Raji (cell line): ENCODE data around the gene LRIG3.

Experiments used
- POLR2A ChIP-seq: IDR thresholded peaks from 2 replicates; pipeline ENCODE4 v1.6.1; 2011; ENCODE audit warnings: low read depth, low read length, control low read depth; ENCODE audit not compliant: insufficient read depth

LRIG3 gene

DNA sequence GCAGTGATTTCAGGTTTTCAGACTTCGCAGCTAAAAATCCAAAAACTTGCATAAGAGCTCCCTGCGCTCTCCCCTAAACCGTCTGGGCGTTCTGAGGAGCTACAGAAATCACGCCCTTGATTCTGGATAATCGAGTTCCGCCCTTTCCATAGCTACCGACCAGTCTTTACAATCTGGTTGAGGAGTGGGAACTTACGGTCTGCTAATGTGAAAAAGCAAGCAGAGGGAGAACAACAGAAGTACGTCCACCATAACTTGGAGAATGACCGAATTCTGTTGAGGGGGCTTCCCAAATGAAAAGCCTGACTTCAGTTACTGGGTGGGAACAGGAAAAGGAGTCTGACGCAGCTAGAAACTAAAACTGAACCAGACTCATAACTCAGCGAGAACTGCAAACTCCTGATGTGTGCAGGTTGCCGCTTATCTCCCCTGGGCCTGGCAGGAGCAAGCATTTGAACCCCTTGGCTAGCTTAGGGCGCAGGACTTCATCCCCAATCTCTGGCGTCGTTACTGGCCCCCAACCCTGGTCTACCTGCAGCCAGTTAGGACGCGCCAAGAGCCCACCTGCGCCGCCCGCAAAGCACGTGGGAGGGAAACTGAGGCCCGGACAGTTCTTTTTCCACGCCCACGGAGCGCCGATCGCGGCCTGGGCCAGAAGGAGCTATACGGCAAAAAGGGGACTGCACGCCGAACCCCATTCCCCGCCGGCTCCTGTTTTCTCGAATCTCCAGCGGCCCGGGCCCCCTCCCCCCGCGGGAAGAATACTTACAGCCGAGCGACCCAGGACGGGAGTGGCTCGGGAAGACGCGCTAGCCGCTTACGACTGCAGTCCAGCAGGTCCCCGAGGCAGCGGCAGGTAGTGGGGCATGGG is 838 bp downstream of the LRIG3 start:
- TF ChIP-seq POLR2A: no peak

- TF ChIP-seq POLR2A: no peak
Measured at GRCh38 chr12:58918469-58918844, 1.8 kb downstream of the LRIG3 start.

- no peak for TF ChIP-seq POLR2A
Measured at GRCh38 chr12:58917699-58918468, 2.4 kb downstream of the LRIG3 start.

- no peak for TF ChIP-seq POLR2A
Measured at GRCh38 chr12:58916921-58917511, 3.3 kb downstream of the LRIG3 start.

DNA sequence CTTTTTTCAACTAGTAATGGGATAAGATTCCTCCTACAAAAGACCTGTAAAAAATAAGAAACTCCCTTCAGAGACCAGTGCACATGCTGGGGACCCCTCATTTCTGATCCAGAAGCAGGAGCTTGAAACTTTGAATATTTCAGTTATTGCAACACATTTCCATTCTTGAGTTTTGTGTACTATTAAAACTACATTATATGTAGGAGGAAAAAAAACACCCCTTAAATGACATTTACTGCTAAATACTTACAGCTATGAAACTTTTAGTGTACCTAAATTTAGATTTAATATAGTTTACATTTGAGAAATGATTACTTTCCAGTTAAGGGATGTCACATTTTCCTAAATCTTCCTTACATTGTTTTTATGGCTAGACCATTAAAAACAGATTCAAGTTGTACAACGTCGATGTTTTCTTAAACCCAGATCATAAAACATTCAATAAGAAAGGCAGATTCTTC is 4.1 kb downstream of the LRIG3 start:
- no peak for TF ChIP-seq POLR2A

- TF ChIP-seq POLR2A: no peak
Measured at GRCh38 chr12:58915634-58916033, 4.7 kb downstream of the LRIG3 start.

DNA sequence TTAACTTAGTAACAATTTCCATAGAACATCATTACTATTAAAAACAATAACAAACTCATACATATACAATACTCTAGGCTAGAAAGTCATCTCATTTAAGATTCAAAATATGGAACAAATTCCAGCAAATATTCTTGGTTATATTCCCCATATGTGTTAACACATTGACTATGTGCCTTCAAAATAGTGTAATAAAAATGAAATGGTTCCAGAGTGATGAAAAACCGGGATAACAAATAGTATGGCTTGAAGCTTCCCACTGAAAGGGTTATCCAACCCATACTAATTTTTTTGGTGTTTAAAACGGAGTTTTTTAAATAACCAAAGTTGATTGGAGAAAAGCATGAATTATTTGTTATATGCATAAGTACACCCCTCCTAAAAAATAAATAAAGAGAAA is 5.3 kb downstream of the LRIG3 start:
- no peak for TF ChIP-seq POLR2A

GRCh38 chr12:58914457-58914856 is 5.8 kb downstream of the LRIG3 start:
- no peak for TF ChIP-seq POLR2A

- TF ChIP-seq POLR2A: no peak
Measured at GRCh38 chr12:58907391-58907790, 12.9 kb downstream of the LRIG3 start.

DNA sequence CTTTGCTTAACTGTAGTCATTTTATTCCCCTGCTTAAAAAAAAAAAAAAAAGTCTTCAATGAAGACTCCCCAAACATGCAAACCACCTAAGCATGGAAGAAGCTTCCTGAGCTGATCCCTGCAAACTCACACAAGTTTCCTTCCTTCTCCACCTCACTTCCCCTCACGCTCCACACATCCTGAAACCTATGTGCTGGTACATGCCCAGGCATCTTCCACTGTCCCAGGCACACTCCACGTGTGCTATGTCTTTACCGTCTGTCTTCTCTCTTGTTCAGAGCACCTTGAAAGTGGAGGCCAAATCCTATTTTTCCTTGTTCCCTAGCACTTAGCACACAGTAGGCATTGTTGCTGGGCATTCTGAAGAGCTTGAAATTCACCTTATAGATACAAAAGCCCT is 13.4 kb downstream of the LRIG3 start:
- no peak for TF ChIP-seq POLR2A

GRCh38 chr12:58905422-58905821 is 14.9 kb downstream of the LRIG3 start:
- TF ChIP-seq POLR2A: no peak

DNA sequence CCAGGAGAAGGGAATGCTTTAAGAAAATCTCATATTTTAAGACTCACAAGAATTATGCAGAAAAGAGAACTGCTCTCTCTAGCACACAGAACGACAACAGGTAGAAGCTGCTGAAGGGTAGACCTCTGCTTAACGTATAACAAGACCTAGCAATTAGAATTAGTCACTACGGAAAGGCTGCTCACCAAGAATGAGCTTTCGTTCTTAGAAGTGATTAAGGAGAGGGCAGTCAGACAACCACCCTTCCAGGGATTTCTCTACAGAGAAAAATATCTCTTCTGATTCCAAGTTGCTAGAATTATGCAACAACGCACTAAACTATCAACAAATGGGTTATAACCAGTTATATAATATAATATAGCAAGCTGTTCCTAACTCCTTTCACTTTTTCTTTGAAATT is 18.6 kb downstream of the LRIG3 start:
- no peak for TF ChIP-seq POLR2A

DNA sequence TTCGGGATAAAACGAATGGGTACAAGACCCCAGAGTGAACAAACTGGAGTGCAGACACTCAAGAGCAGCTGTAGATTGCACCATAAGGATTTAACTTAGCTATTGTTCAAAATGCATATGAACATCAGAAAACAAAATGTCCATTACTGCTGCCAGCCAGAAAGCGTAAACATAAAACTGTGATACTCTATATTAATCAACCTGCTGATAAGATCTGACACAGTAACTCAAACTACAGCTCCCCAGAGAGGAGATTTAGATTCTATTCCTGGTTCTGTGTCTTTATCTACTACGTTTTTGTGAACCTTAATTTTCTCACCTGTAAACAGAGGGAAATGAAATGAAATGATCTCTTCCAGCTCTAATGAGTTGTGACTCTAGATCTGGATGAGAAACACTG is 22.3 kb downstream of the LRIG3 start:
- no peak for TF ChIP-seq POLR2A

GRCh38 chr12:58896278-58896677 is 24.0 kb downstream of the LRIG3 start:
- no peak for TF ChIP-seq POLR2A

DNA sequence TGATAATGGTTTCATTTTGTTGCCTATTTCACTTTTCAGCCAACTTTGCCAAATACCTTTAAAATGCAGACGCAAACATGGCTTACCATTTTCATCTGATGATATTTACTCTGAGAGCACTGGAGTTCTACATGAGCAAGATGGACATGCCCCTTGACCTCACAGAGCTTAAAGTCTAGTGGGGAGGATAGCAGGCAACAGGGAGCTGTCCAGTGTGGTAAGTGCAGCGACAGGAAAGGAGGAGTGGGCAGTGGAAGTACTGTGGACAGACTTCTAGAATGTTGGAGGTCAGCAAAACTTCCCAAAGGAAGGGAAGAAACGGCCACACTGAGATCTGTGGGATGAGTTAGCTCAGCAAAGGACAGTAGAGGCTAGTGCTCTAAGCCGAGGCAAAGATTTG is 25.3 kb downstream of the LRIG3 start:
- TF ChIP-seq POLR2A: no peak

GRCh38 chr12:58894040-58894439 is 26.3 kb downstream of the LRIG3 start:
- no peak for TF ChIP-seq POLR2A
